ENCODE measurements around the gene TWF2. TPM values are rescaled to one million over a fixed set of nuclear protein-coding genes. Genes with fewer than 3 reads are reported as not detected.

TWF2 gene
- total RNA-seq, 4 donors from 2014 or later = 50.1 to 116 (median 78.3) TPM

DNA sequence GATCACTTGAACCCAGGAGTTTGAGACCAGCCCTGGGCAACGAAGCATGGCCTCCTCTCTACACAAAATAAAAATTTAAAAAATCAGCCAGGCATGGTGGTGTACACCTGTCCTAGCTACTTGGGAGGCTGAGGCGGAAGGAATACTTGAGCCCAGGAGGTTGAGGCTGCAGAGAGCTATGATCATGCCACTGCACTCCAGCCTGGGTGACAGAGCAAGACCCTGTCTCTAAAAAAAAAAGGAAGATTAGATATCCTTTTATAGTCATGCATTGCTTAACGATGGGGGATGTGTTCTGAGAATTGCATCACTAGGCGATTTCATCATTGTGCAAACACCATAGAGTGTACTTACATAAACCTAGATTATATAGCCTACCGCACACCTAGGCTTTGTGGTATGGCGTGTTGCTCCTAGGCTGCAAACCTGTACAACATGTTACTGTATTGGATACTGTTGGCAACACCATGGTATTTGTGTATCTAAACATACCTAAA is 28.4 kb downstream of the TWF2 start:
- no peak for ATAC-seq (ENCODE audit: low FRiP score)
- TF ChIP-seq CTCF (IDR thresholded peaks at IDR 0.05) = no peak
- no peak for DNase-seq (ENCODE audit: low spot score)

DNA sequence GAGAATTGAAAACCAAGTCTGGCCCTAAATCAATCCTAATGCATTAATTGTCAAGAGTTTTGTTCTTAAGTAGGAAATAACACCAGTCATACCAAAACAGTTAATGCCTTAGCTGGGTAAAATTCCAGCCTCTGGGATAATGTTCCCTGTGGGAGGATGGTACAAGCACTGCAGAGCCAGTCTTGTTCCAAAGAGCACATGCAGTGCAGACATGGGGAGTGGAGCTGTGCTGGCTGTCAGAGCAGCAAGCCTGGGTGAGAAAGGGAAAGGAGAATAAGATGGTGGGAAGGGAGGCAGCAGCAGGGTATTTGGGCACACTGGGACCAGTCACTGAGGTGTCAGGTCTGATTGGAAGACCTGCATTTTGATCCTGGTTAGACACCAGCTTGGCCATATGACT is 28.9 kb downstream of the TWF2 start:
- no peak for TF ChIP-seq CTCF (IDR thresholded peaks at IDR 0.05)
- no peak for ATAC-seq (ENCODE audit: low FRiP score)
- DNase-seq (ENCODE audit: low spot score) = no peak

DNA sequence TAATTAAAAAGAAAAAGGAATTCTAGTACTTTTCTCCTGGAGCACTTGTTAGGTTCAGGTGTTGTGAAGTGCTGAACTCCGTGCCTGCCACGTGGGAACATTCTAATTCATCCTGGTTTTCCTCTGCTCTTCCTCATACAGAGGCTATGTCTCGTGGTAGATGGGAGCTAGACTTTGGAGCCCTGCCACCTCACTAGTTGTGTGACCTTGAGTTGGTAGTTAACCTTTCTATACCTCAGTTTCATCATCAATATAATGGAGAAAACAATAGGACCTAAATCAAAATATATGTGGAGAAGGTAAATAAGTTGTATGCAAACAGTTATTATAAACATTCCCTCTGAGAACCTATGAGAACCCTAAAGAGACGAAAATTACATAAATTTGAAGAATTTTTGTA is 30.4 kb downstream of the TWF2 start:
- DNase-seq (ENCODE audit: low spot score) = no peak
- no peak for TF ChIP-seq CTCF (IDR thresholded peaks at IDR 0.05)
- no peak for ATAC-seq (ENCODE audit: low FRiP score)

GRCh38 chr3:52205727-52206372 is 33.1 kb downstream of the TWF2 start:
- TF ChIP-seq CTCF (IDR thresholded peaks at IDR 0.05) = no peak
- ATAC-seq (ENCODE audit: low FRiP score) (no peak), DNase-seq (ENCODE audit: low spot score) (no peak)

DNA sequence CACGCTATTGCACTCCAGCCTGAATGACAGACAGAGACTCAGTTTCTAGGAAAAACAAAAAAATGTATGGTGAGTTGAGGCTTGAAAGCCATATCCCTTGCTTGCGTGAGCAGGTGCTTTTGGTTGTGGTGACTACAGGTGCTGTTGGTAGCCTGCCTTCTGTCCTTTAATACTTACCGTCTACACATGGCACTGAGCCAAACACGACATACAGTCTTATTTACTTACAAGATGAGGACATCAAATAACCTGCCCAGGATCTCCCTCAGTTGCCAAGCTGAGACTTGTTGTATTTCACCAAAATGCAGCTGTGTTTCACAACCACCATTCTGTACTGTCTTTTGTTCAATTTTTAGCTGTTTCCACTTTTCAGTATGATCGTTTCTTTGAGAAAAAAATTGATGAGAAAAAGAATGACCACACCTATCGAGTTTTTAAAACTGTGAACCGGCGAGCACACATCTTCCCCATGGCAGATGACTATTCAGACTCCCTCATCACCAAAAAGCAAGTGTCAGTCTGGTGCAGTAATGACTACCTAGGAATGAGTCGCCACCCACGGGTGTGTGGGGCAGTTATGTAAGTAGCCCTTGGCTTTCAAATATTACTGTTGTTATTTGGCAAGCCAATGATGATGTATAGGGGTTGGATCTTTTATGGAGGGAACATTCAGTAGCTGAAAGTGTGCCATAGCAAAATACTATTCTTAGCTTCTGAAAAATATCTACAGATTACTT is 34.5 kb downstream of the TWF2 start:
- ATAC-seq (ENCODE audit: low FRiP score) = no peak
- TF ChIP-seq CTCF (IDR thresholded peaks at IDR 0.05) = no peak
- DNase-seq (ENCODE audit: low spot score) = no peak

DNA sequence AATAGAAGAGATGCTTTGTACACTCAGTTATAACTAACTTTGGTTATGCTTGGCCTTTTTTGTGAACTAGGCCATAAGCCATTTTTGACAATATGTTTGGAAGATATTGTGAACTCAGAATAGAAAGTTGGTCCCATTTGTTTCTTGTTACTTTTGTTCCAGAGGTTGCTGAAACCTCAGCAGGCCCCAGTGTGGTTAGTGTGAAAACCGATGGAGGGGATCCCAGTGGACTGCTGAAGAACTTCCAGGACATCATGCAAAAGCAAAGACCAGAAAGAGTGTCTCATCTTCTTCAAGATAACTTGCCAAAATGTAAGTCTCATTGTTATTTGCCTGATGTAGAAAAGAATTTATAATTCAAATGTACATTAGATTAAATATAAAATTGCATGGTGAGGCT is 35.3 kb downstream of the TWF2 start:
- ATAC-seq (ENCODE audit: low FRiP score) (no peak), DNase-seq (ENCODE audit: low spot score) (no peak)
- no peak for TF ChIP-seq CTCF (IDR thresholded peaks at IDR 0.05)

Measured in omental fat pad (tissue), 4 donors.